Keratinocyte (primary cell): ENCODE data around the gene RNASEH2B. TPM values are rescaled to one million over a fixed set of nuclear protein-coding genes. Genes with fewer than 3 reads are reported as not detected.

ENCODE experiments used
- DNase-seq: peaks from one replicate; pipeline ENCODE4 v3.0.0-alpha.2; 2011; ENCODE audit warnings: low read depth, missing footprints, low spot score
- FAIRE-seq: peaks from 2 replicates; lab custom pipeline; 2011; peaks lifted over from hg19 to GRCh38; lab: Jason Lieb, UNC
- H2AFZ ChIP-seq: 2 replicates; pipeline ENCODE4 v1.6.0; 2012; ENCODE audit warnings: low read length, control low read depth, inconsistent platforms; ENCODE audit not compliant: control insufficient read depth
- H3K27ac ChIP-seq: 2 replicates; pipeline ENCODE4 v1.5.1; 2011; ENCODE audit warnings: low read length; ENCODE audit not compliant: control insufficient read depth, insufficient read depth
- H3K27me3 ChIP-seq: 3 replicates; pipeline ENCODE4 v1.6.0; 2011; ENCODE audit warnings: low read length; ENCODE audit not compliant: control insufficient read depth, insufficient read depth; ENCODE audit errors: extremely low read depth
- H3K36me3 ChIP-seq, 2 experiments: 2 replicates in 1 of 2; 3 replicates in 1 of 2; pipeline ENCODE4 v1.5.1; 2011; ENCODE audit warnings: low read length in 2 of 2, mild to moderate bottlenecking in 1 of 2; ENCODE audit not compliant: control insufficient read depth in 2 of 2, insufficient read depth in 2 of 2; ENCODE audit errors: extremely low read depth in 1 of 2
- H3K4me1 ChIP-seq: 3 replicates; pipeline ENCODE4 v1.5.1; 2011; ENCODE audit warnings: low read length; ENCODE audit not compliant: control insufficient read depth, insufficient read depth; ENCODE audit errors: extremely low read depth
- H3K4me2 ChIP-seq: 3 replicates; pipeline ENCODE4 v1.6.0; 2011; ENCODE audit warnings: low read depth, low read length; ENCODE audit not compliant: control insufficient read depth, insufficient read depth; ENCODE audit errors: extremely low read depth
- H3K4me3 ChIP-seq, 3 experiments: fragments of 200-600 bp in 1 of 3; sonication (generic) in 1 of 3; 2 replicates in 2 of 3; 3 replicates in 1 of 3; pipeline ENCODE4 v1.5.1; 2011 to 2016; ENCODE audit warnings: low read length in 3 of 3, mild to moderate bottlenecking in 3 of 3, control low read depth in 2 of 3, inconsistent platforms in 1 of 3, low read depth in 1 of 3, mixed read lengths in 1 of 3, mixed run types in 1 of 3, moderate library complexity in 1 of 3; ENCODE audit not compliant: control insufficient read depth in 2 of 3, insufficient read depth in 2 of 3; ENCODE audit errors: extremely low read depth in 1 of 3
- H3K79me2 ChIP-seq: 2 replicates; pipeline ENCODE4 v1.6.0; 2012; ENCODE audit warnings: low read length; ENCODE audit not compliant: control insufficient read depth, insufficient read depth
- H3K9ac ChIP-seq: 3 replicates; pipeline ENCODE4 v1.6.0; 2011; ENCODE audit warnings: low read length; ENCODE audit not compliant: control insufficient read depth, insufficient read depth; ENCODE audit errors: extremely low read depth
- H3K9me1 ChIP-seq: 3 replicates; pipeline ENCODE4 v1.6.0; 2011; ENCODE audit warnings: low read length; ENCODE audit not compliant: control insufficient read depth, insufficient read depth; ENCODE audit errors: extremely low read depth
- H3K9me3 ChIP-seq: 2 replicates; pipeline ENCODE4 v1.5.1; 2012; ENCODE audit warnings: low read depth, low read length; ENCODE audit not compliant: control insufficient read depth
- H4K20me1 ChIP-seq: 3 replicates; pipeline ENCODE4 v1.6.0; 2011; ENCODE audit warnings: low read length; ENCODE audit not compliant: control insufficient read depth, insufficient read depth; ENCODE audit errors: extremely low read depth
- CTCF ChIP-seq, 3 experiments: IDR thresholded peaks in 1 of 3; conservative IDR thresholded peaks in 1 of 3; optimal IDR thresholded peaks in 1 of 3; 2 replicates in 2 of 3; 3 replicates in 1 of 3; pipeline versions ENCODE3 to v1.5.1; 2011; ENCODE audit warnings: low read length in 3 of 3, mild to moderate bottlenecking in 3 of 3, moderate library complexity in 2 of 3, control low read depth in 1 of 3, inconsistent platforms in 1 of 3; ENCODE audit not compliant: insufficient read depth in 2 of 3; ENCODE audit errors: extremely low read depth in 1 of 3
- EZH2 ChIP-seq: IDR thresholded peaks from one replicate; pipeline ENCODE4 v1.6.1; 2012; ENCODE audit warnings: inconsistent platforms, mild to moderate bottlenecking, low read length, moderate library complexity
- dilution Hi-C: fragments of 300-500 bp; cut with MboI; formaldehyde crosslinking; loops from one replicate; pipeline ENCODE4 v1.7.0; 2020; ENCODE audit warnings: low sequenced_read_pairs; ENCODE audit not compliant: extremely low pct_ligation_motif_present
- polyA plus RNA-seq, 5 experiments: library from polyadenylated mRNA; depleted of rRNA in 3 of 5; stranded (reverse) in 3 of 5; stranded (forward) in 1 of 5; unstranded in 1 of 5; fragments of >200 nt; gene quantifications; 1 replicate in 1 of 5; 2 replicates in 3 of 5; 3 replicates in 1 of 5; pipeline versions ENCODE4 v1.2.1 to v1.2.3, GENCODE V29; 2011 to 2012; ENCODE audit warnings: missing spikeins in 2 of 5, low read depth in 1 of 5, low replicate concordance in 1 of 5

The RNASEH2B gene
- polyA plus RNA-seq, 1 donor (not counting 4 experiments of a cell fraction or from before 2014, with no cell fraction given): 26.1 TPM

DNA sequence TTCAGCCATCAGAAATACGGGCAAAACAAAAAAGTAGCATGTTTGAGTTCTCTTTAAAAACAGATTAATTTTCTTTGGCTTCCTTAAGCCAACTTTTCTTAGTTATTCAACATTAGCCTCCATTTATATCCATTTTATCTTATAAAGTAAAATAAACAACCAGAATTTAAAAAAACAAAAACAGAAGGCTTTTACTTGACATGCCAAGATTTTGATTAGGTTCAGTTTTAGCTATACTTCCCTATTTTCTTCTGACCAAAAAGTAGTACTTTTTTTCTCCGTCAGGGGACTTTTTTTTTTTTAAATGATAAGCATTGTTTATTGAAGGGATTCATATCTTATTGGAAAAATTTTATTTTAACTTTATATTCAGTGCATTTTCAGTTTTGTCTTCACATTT is 18.1 kb downstream of the RNASEH2B start:
- H3K4me1 ChIP-seq: no peaks in the 10 kb centered on the region
- dilution Hi-C loops: no loop called here
- H3K4me3 ChIP-seq: no peak overlapping the region
- no peak overlapping the region for H3K4me2 ChIP-seq
- H3K9ac ChIP-seq: no peak overlapping the region
- H3K9me3 ChIP-seq: peaks cover 6% of the 10 kb centered on the region
- no peak overlapping the region for H3K27ac ChIP-seq
- H3K36me3 ChIP-seq: no peaks in the 10 kb centered on the region
- FAIRE-seq (no peak), DNase-seq (no peak)
- TF ChIP-seq EZH2: no peak
- no peak for TF ChIP-seq CTCF (optimal IDR thresholded peaks at IDR 0.05 in 1 of 3, IDR thresholded peaks at IDR 0.05 in 1 of 3, conservative IDR thresholded peaks at IDR 0.05 in 1 of 3; ENCODE audit: extremely low read depth in 1 of 3, insufficient read depth in 2 of 3, low read length in 3 of 3)
- H4K20me1 ChIP-seq: no peaks in the 10 kb centered on the region
- H2AFZ ChIP-seq: no peak overlapping the region
- H3K79me2 ChIP-seq: no peaks in the 10 kb centered on the region
- no peaks in the 10 kb centered on the region for H3K27me3 ChIP-seq
- no peaks in the 10 kb centered on the region for H3K9me1 ChIP-seq

- Histone ChIP-seq H3K36me3 (no peaks in the 10 kb centered on the region), H3K9me3 (peaks cover 4% of the 10 kb centered on the region), H3K4me2 (no peak overlapping the region), H3K9me1 (no peaks in the 10 kb centered on the region), H3K4me1 (no peaks in the 10 kb centered on the region), H2AFZ (no peak overlapping the region), H3K27ac (no peak overlapping the region), H3K79me2 (no peaks in the 10 kb centered on the region), H3K27me3 (no peaks in the 10 kb centered on the region), H3K9ac (no peak overlapping the region), H3K4me3 (no peak overlapping the region), H4K20me1 (no peaks in the 10 kb centered on the region)
- TF ChIP-seq CTCF (optimal IDR thresholded peaks at IDR 0.05 in 1 of 3, IDR thresholded peaks at IDR 0.05 in 1 of 3, conservative IDR thresholded peaks at IDR 0.05 in 1 of 3; ENCODE audit: extremely low read depth in 1 of 3, insufficient read depth in 2 of 3, low read length in 3 of 3) (no peak), EZH2 (no peak)
- dilution Hi-C loops: no loop called here
- DNase-seq (no peak), FAIRE-seq (no peak)
These were observed 18.5 kb downstream of the RNASEH2B start for GRCh38 chr13:50928102-50928501.
